ENCODE results near the gene CBFA2T2. TPM values are rescaled to one million over a fixed set of nuclear protein-coding genes. Genes with fewer than 3 reads are reported as not detected.

CBFA2T2 gene
- total and polyA plus RNA-seq, 2 donors (not counting 3 experiments of a cell fraction or from before 2014, with no cell fraction given): 10.7 to 12.1 TPM

DNA sequence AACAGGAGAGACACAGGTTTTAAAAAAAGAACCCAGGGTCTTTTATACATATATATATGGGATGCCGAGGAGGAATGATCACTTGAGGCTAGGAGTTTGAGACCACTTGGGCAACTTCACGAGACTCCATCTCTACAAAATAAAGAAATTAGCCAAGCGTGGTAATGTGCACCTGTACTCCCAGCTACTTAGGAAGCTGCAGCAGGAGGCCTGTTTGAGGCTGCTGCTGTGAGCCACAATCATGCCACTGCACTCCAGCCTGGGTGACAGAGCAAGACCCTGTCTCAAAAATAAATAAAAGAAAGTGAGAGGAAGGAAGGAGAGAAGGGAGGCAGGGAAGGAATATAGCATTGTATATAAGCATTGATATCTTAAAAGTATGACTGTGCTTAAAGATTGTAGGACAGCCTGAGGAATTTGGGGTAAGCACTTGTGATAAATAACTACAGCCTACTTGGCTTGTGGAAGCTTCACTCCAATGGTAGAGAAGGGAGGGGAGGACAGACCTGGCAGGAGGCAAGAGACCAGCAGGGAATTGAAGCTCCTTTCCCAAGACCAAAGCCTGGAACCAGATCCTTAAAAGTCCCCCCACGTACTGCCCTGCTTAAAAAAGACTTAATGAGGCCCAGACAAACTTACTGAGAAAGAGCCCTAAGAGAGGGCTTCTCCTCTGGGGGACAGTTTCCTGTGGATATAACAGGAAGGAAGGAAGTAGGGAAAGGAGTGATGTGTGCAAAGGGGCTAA lies 43.8 kb upstream of the CBFA2T2 start:
- TF ChIP-seq FOS (IDR thresholded peaks at IDR 0.05; ENCODE audit: borderline replicate concordance, insufficient read depth, low read length): no peak
- TF ChIP-seq, protein P1, sequence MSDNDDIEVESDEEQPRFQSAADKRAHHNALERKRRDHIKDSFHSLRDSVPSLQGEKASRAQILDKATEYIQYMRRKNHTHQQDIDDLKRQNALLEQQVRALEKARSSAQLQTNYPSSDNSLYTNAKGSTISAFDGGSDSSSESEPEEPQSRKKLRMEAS (IDR thresholded peaks at IDR 0.05; ENCODE audit: insufficient read depth, insufficient read length): no peak
- no peak overlapping the region for H3K9ac ChIP-seq (replicated peaks; ENCODE audit: extremely low read depth, insufficient read depth, low read length)
- dilution Hi-C loops (cut with MboI; ENCODE audit: extremely low pct_ligation_motif_present, low sequenced_read_pairs): no loop called here
- H2AFZ ChIP-seq (ENCODE audit: low read depth, low read length): no peak overlapping the region
- H3K36me3 ChIP-seq (ENCODE audit: control insufficient read depth in 2 of 2, extremely low read depth in 1 of 2, insufficient read depth in 2 of 2, low read length in 2 of 2): no peaks in the 10 kb centered on the region
- FAIRE-seq: no peak
- POLR2A ChIA-PET: no interaction called here
- BruUV-seq (replicated peaks): no TSS peak
- intact Hi-C loops (cut with micrococcal nuclease): no loop called here
- CTCF ChIA-PET: interaction anchor here (1.3 to 2.8 kb wide), 2 partner anchors 11 to 207 kb away, joined by 3 to 14 read pairs; no protein-coding TSS in a partner anchor
- no peak overlapping the region for H3K4me2 ChIP-seq (ENCODE audit: insufficient read depth, low read length)
- H3K4me3 ChIP-seq (replicated peaks in 1 of 3; ENCODE audit: insufficient read depth in 1 of 3, low read depth in 1 of 3, low read length in 3 of 3): no peak overlapping the region
- H3K79me2 ChIP-seq (ENCODE audit: control insufficient read depth, insufficient read depth, low read length): no peaks in the 10 kb centered on the region
- no peaks in the 10 kb centered on the region for H4K20me1 ChIP-seq (replicated peaks; ENCODE audit: control insufficient read depth, extremely low read depth, insufficient read depth, low read length)
- DNase-seq (ENCODE audit: low read depth, low spot score): no peak
- no peaks in the 10 kb centered on the region for H3K9me1 ChIP-seq (replicated peaks; ENCODE audit: control insufficient read depth, extremely low read depth, insufficient read depth, low read length)
- H3K9me3 ChIP-seq (replicated peaks; ENCODE audit: control insufficient read depth, insufficient read depth, low read length): no peaks in the 10 kb centered on the region
- H3K27me3 ChIP-seq (ENCODE audit: control insufficient read depth in 2 of 2, insufficient read depth in 2 of 2, low read length in 2 of 2): no peaks in the 10 kb centered on the region
- H3K4me1 ChIP-seq (ENCODE audit: control insufficient read depth, extremely low read depth, insufficient read depth, low read length): peaks cover 5% of the 10 kb centered on the region
- no peak overlapping the region for H3K27ac ChIP-seq (ENCODE audit: insufficient read depth, low read depth, low read length)

DNA sequence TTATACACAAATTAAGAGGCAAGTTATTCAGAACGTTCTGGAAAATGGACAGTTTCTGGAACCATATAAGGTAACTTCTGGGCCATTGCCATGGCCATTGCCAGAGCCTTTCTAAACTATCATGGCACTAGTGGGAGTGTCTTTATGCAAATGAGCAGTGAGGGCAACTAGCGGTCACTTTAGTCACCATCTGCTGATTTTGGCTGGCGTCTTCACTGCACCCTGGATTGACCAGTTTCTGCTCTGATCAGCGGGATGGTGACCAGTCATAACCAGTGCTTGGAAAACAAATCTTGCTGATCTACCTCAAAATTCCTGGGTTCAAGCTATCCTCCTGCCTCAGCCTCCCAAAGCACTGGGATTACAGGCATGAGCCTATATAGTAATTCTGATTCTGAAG lies 39.0 kb upstream of the CBFA2T2 start:
- BruUV-seq (replicated peaks): no TSS peak
- Histone ChIP-seq H3K36me3 (ENCODE audit: control insufficient read depth in 2 of 2, extremely low read depth in 1 of 2, insufficient read depth in 2 of 2, low read length in 2 of 2) (no peaks in the 10 kb centered on the region), H3K27me3 (ENCODE audit: control insufficient read depth in 2 of 2, insufficient read depth in 2 of 2, low read length in 2 of 2) (peaks cover 0 to 2% of the 10 kb centered on the region in 2 experiments), H2AFZ (ENCODE audit: low read depth, low read length) (no peak overlapping the region), H4K20me1 (replicated peaks; ENCODE audit: control insufficient read depth, extremely low read depth, insufficient read depth, low read length) (no peaks in the 10 kb centered on the region), H3K9me3 (replicated peaks; ENCODE audit: control insufficient read depth, insufficient read depth, low read length) (no peaks in the 10 kb centered on the region), H3K4me2 (ENCODE audit: insufficient read depth, low read length) (no peak overlapping the region), H3K27ac (ENCODE audit: insufficient read depth, low read depth, low read length) (no peak overlapping the region), H3K9ac (replicated peaks; ENCODE audit: extremely low read depth, insufficient read depth, low read length) (no peak overlapping the region), H3K9me1 (replicated peaks; ENCODE audit: control insufficient read depth, extremely low read depth, insufficient read depth, low read length) (no peaks in the 10 kb centered on the region), H3K4me1 (ENCODE audit: control insufficient read depth, extremely low read depth, insufficient read depth, low read length) (no peaks in the 10 kb centered on the region), H3K4me3 (replicated peaks in 1 of 3; ENCODE audit: insufficient read depth in 1 of 3, low read depth in 1 of 3, low read length in 3 of 3) (no peak overlapping the region), H3K79me2 (ENCODE audit: control insufficient read depth, insufficient read depth, low read length) (no peaks in the 10 kb centered on the region)
- dilution Hi-C loops (cut with MboI; ENCODE audit: extremely low pct_ligation_motif_present, low sequenced_read_pairs) (no loop called here), intact Hi-C loops (cut with micrococcal nuclease) (no loop called here)
- no peak for DNase-seq (ENCODE audit: low read depth, low spot score)
- TF ChIP-seq JUN (IDR thresholded peaks at IDR 0.05; ENCODE audit: borderline replicate concordance, insufficient read depth, insufficient read length, low read depth): no peak
- no peak for TF ChIP-seq EZH2 (IDR thresholded peaks at IDR 0.05; ENCODE audit: borderline replicate concordance, low read depth, low read length, severe bottlenecking)
- TF ChIP-seq, protein P2, sequence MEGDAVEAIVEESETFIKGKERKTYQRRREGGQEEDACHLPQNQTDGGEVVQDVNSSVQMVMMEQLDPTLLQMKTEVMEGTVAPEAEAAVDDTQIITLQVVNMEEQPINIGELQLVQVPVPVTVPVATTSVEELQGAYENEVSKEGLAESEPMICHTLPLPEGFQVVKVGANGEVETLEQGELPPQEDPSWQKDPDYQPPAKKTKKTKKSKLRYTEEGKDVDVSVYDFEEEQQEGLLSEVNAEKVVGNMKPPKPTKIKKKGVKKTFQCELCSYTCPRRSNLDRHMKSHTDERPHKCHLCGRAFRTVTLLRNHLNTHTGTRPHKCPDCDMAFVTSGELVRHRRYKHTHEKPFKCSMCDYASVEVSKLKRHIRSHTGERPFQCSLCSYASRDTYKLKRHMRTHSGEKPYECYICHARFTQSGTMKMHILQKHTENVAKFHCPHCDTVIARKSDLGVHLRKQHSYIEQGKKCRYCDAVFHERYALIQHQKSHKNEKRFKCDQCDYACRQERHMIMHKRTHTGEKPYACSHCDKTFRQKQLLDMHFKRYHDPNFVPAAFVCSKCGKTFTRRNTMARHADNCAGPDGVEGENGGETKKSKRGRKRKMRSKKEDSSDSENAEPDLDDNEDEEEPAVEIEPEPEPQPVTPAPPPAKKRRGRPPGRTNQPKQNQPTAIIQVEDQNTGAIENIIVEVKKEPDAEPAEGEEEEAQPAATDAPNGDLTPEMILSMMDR (IDR thresholded peaks at IDR 0.05; ENCODE audit: extremely low read depth in 1 of 2, insufficient read depth in 1 of 2, low read depth in 1 of 2, low read length in 2 of 2): no peak
- TF ChIP-seq, protein P1 (IDR thresholded peaks at IDR 0.05; ENCODE audit: insufficient read depth, insufficient read length): no peak
- no peak for TF ChIP-seq POLR2AphosphoS5 (IDR thresholded peaks at IDR 0.05; ENCODE audit: insufficient read depth, low read depth, low read length)
- no peak for TF ChIP-seq MYC (IDR thresholded peaks at IDR 0.05; ENCODE audit: low read depth, low read length)
- no peak for TF ChIP-seq GATA2 (IDR thresholded peaks at IDR 0.05; ENCODE audit: insufficient read depth, insufficient read length, low read depth, low read length)
- CTCF ChIA-PET: no interaction called here
- POLR2A ChIA-PET: no interaction called here
- no peak for FAIRE-seq
